Choroid plexus epithelial cell (primary cell): ENCODE results near the gene EXOSC7.

ENCODE experiments used
- DNase-seq: peaks from one replicate; pipeline ENCODE4 v3.0.0-alpha.2; 2010; ENCODE audit warnings: low read depth
- H3K4me3 ChIP-seq: 2 replicates; pipeline ENCODE4 v1.5.1; 2011; ENCODE audit warnings: low read depth, mild to moderate bottlenecking, control low read depth, low read length, moderate library complexity
- TF ChIP-seq, protein P1 (sequence below): conservative IDR thresholded peaks from 2 replicates; pipeline ENCODE4 v1.5.1; 2011; ENCODE audit warnings: low read depth, mild to moderate bottlenecking, control low read depth, inconsistent platforms, low read length, moderate library complexity

Gene EXOSC7

DNA sequence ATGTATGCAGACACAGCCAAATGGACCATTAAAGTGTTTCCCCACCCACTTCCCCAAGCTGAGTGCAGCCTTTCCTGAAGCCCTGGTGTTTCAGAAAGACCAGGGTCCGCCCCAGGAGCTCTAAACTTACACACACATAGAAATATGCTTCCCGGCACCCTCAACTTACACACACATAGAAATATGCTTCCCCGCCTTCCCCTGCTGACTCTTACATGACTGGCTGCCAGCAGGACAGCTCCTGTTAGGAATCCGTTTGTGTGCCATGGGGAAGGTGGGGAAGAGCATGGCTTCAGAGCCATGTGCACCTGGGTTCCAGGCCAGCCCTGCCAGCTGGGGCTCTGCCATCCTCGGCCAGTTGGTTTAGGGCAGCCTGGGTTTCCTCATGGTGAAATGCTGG is 53.6 kb downstream of the EXOSC7 start:
- no peak overlapping the region for H3K4me3 ChIP-seq
- TF ChIP-seq, protein P1, sequence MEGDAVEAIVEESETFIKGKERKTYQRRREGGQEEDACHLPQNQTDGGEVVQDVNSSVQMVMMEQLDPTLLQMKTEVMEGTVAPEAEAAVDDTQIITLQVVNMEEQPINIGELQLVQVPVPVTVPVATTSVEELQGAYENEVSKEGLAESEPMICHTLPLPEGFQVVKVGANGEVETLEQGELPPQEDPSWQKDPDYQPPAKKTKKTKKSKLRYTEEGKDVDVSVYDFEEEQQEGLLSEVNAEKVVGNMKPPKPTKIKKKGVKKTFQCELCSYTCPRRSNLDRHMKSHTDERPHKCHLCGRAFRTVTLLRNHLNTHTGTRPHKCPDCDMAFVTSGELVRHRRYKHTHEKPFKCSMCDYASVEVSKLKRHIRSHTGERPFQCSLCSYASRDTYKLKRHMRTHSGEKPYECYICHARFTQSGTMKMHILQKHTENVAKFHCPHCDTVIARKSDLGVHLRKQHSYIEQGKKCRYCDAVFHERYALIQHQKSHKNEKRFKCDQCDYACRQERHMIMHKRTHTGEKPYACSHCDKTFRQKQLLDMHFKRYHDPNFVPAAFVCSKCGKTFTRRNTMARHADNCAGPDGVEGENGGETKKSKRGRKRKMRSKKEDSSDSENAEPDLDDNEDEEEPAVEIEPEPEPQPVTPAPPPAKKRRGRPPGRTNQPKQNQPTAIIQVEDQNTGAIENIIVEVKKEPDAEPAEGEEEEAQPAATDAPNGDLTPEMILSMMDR = no peak
- DNase-seq = peak; percentile 87

DNA sequence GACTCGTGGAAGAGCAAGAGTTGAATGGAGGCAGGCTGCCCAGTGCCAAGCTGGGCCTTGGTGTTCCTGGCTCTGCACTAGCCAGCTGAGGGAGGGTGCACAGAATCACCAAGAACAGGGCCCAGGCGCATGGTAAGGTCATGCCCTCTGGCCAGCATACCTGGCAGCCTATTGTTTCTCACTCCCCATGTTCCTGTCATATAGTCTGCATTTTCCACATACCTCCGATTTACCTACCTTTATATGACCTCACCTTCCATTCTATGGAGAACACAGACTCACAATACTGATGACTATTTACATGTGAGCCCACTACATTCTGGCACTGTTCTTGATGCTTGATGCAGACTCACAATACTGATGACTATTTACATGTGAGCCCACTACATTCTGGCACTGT is 55.5 kb downstream of the EXOSC7 start:
- no peak overlapping the region for H3K4me3 ChIP-seq
- TF ChIP-seq, protein P1 = no peak
- no peak for DNase-seq

DNA sequence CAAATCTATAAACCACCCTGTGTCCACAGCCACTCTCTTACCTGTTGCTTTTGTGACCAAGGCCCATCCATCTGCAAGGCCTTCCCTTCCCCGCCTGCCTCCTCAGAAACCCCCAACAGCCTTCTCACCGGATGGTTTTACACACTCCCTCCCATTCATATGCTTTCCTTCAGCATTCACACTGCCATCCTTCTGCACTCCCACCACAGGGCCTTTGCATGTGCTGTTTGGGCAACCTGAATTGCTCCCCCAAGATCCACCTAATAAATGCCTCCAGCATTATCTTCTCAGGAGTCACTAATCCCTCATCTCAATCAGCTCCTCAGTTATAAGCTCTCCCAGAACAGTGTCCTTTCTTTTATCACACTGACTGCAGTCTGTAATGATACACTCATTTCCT is 56.1 kb downstream of the EXOSC7 start:
- no peak overlapping the region for H3K4me3 ChIP-seq
- TF ChIP-seq, protein P1 = no peak

DNA sequence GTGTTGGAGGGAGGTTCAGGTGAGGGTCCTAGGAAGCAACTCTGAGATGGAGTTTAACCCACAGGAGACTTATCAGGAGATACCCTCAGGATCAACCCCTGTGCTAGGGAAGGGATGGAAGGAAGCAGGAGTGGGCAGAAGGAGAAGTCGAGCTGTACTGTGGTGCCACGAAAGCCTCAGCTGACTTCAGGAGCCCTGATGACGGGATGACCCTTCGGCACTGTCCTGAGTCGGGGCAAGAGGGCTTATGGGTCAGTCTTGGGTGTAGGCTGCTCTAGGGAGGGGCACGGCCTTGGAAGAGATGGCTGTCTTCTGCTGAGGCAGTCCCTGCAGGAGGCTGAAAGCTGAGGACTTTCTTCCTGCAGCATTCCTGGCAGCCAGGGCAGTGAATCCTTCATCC is 57.7 kb downstream of the EXOSC7 start:
- DNase-seq = no peak
- no peak overlapping the region for H3K4me3 ChIP-seq
- TF ChIP-seq, protein P1 = no peak

More for the DNA sequence above, 56.1 kb downstream of the EXOSC7 start:
- no peak for DNase-seq

DNA sequence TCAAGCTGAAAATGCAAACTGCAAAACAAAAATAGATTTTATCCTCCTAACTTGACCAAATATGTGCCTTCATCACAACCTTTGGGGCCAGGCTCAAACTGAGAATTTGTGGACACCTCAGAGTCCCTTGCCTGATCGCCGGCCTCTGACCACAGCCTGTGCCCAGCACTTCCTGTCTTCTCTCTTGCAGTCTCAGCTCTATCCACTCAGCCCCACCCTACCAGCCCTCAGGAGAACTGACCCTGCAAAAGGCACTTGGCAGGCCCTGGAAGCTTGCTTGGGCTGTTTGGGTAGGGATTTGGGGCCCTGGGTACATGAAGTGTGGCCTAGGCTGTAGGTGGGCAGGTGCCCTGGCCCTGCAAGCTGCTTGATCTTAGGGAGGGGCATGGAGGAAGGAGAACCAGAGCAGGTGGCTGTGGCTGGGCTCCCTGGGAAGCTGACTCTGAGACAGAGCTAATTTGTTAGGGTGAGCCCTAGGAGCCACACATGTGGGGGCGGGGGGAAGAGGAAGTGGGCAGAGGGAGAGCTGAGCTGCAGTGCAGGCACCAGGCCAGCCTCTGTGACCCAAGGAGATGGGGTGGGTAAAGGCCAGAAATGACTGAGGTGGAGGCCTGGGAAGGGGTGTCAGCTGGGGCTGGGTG is 58.7 kb downstream of the EXOSC7 start:
- TF ChIP-seq, protein P1 = no peak
- no peak overlapping the region for H3K4me3 ChIP-seq
- DNase-seq = no peak

DNA sequence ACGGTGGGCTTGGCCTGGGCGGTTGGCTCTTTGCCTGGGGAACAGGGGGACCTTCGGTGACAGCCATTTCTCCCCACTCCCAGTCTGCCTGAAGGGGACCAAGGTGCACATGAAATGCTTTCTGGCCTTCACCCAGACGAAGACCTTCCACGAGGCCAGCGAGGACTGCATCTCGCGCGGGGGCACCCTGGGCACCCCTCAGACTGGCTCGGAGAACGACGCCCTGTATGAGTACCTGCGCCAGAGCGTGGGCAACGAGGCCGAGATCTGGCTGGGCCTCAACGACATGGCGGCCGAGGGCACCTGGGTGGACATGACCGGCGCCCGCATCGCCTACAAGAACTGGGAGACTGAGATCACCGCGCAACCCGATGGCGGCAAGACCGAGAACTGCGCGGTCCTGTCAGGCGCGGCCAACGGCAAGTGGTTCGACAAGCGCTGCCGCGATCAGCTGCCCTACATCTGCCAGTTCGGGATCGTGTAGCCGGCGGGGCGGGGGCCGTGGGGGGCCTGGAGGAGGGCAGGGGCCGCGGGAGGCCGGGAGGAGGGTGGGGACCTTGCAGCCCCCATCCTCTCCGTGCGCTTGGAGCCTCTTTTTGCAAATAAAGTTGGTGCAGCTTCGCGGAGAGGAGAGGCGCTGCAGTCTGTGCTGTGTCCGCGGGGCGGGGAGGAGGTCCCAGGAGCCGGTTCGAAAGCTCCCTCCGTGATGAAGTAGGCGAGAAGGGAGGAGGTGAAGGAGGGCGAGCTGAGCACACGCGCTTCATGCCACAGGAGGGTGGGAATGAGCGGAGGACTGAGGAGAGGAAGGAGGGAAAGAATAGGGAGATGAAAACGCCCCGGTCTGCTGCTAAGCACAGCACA is 59.6 kb downstream of the EXOSC7 start:
- TF ChIP-seq, protein P1 = peak; percentile 37
- DNase-seq = peak; percentile 57
- H3K4me3 ChIP-seq = peak overlapping the region; percentile 49
